Ascending aorta (tissue), 2 donors: Measurements from ENCODE around the gene SLC9C2. TPM values are rescaled to one million over a fixed set of nuclear protein-coding genes. Genes with fewer than 3 reads are reported as not detected.

Experiments used
- DNase-seq, 2 donors: peaks; one replicate each; pipeline ENCODE4 v3.0.0-alpha.2; 2019; ENCODE audit warnings: low spot score in 2 of 2
- H3K27ac ChIP-seq, 2 donors: fragments of 200-600 bp; sonication (generic); one replicate each; pipeline ENCODE4 v1.5.1; 2016 to 2017; ENCODE audit warnings: mild to moderate bottlenecking in 1 of 2
- H3K27me3 ChIP-seq: fragments of 200-600 bp; sonication (generic); one replicate; pipeline ENCODE4 v1.5.1; 2017
- H3K36me3 ChIP-seq, 2 donors: fragments of 200-600 bp; sonication (generic); one replicate each; pipeline ENCODE4 v1.5.1; 2016
- H3K4me1 ChIP-seq, 2 donors: fragments of 200-600 bp; sonication (generic); one replicate each; pipeline ENCODE4 v1.5.1; 2016 to 2017; ENCODE audit warnings: mild to moderate bottlenecking in 1 of 2
- H3K4me3 ChIP-seq, 2 donors: fragments of 200-600 bp; sonication (generic); one replicate each; pipeline ENCODE4 v1.5.1; 2016 to 2017; ENCODE audit warnings: mild to moderate bottlenecking in 1 of 2
- H3K9me3 ChIP-seq, 2 donors: fragments of 200-600 bp; sonication (generic); one replicate each; pipeline ENCODE4 v1.5.1; 2016
- CTCF ChIP-seq, 3 experiments: fragments of 200-600 bp in 2 of 3; fragments of 450-650 bp in 1 of 3; sonication (generic) in 2 of 3; IDR thresholded peaks; one replicate each; pipeline ENCODE4 v1.5.1; 2016 to 2019; ENCODE audit warnings: antibody characterized with exemption in 3 of 3, mild to moderate bottlenecking in 1 of 3, moderate library complexity in 1 of 3
- intact Hi-C: fragments of 100-400 bp; cut with DNase I; formaldehyde crosslinking; loops from one replicate; pipeline ENCODE4 v1.15.1; 2023
- total RNA-seq: library from RNA; depleted of rRNA; stranded (reverse); fragments of >200 nt; gene quantifications from one replicate; pipeline ENCODE4 v1.1.0, GENCODE V29; 2016

SLC9C2 gene
- total RNA-seq, 1 donor from 2014 or later = not detected

GRCh38 chr1:173590557-173590956 lies 12.3 kb downstream of the SLC9C2 start:
- H3K9me3 ChIP-seq = no peaks in the 10 kb centered on the region
- no peak overlapping the region for H3K4me3 ChIP-seq
- intact Hi-C loops = no loop called here
- DNase-seq = no peak
- H3K4me1 ChIP-seq = no peaks in the 10 kb centered on the region
- no peaks in the 10 kb centered on the region for H3K27me3 ChIP-seq
- H3K36me3 ChIP-seq = no peaks in the 10 kb centered on the region
- TF ChIP-seq CTCF (IDR thresholded peaks at IDR 0.05) = no peak
- H3K27ac ChIP-seq = no peak overlapping the region

- Histone ChIP-seq H3K4me3 (no peak overlapping the region), H3K36me3 (no peaks in the 10 kb centered on the region), H3K27me3 (no peaks in the 10 kb centered on the region), H3K9me3 (no peaks in the 10 kb centered on the region), H3K4me1 (no peaks in the 10 kb centered on the region), H3K27ac (no peak overlapping the region)
- intact Hi-C loops = no loop called here
- TF ChIP-seq CTCF (IDR thresholded peaks at IDR 0.05) = no peak
- DNase-seq = no peak
Measured at GRCh38 chr1:173581383-173582079, 21.3 kb downstream of the SLC9C2 start.

GRCh38 chr1:173580658-173581057 lies 22.2 kb downstream of the SLC9C2 start:
- Histone ChIP-seq H3K27me3 (no peaks in the 10 kb centered on the region), H3K4me3 (no peak overlapping the region), H3K4me1 (no peaks in the 10 kb centered on the region), H3K36me3 (no peaks in the 10 kb centered on the region), H3K9me3 (no peaks in the 10 kb centered on the region), H3K27ac (no peak overlapping the region)
- intact Hi-C loops = no loop called here
- no peak for DNase-seq
- no peak for TF ChIP-seq CTCF (IDR thresholded peaks at IDR 0.05)

- Histone ChIP-seq H3K4me3 (no peak overlapping the region), H3K9me3 (no peaks in the 10 kb centered on the region), H3K4me1 (no peaks in the 10 kb centered on the region), H3K27ac (no peak overlapping the region), H3K27me3 (no peaks in the 10 kb centered on the region), H3K36me3 (no peaks in the 10 kb centered on the region)
- intact Hi-C loops = no loop called here
- TF ChIP-seq CTCF (IDR thresholded peaks at IDR 0.05) = no peak
- DNase-seq = no peak
Measured at GRCh38 chr1:173580071-173580470, 22.8 kb downstream of the SLC9C2 start.

GRCh38 chr1:173573596-173573995 lies 29.3 kb downstream of the SLC9C2 start:
- H3K9me3 ChIP-seq = no peaks in the 10 kb centered on the region
- H3K27me3 ChIP-seq = no peaks in the 10 kb centered on the region
- no peak for TF ChIP-seq CTCF (IDR thresholded peaks at IDR 0.05)
- no peak overlapping the region for H3K4me3 ChIP-seq
- H3K36me3 ChIP-seq = no peaks in the 10 kb centered on the region
- DNase-seq = no peak
- no peak overlapping the region for H3K27ac ChIP-seq
- intact Hi-C loops = no loop called here
- no peaks in the 10 kb centered on the region for H3K4me1 ChIP-seq
